ENCODE results near the gene TGFBR2. TPM values are rescaled to one million over a fixed set of nuclear protein-coding genes. Genes with fewer than 3 reads are reported as not detected.
A peak's percentile ranks its signal among the peaks of the same experiment; 100 is the strongest.

TGFBR2 gene
- total RNA-seq, 2 experiments from 2014 or later = 45.5 to 46.6 TPM

- no peaks in the 10 kb centered on the region for H3K36me3 Mint-ChIP-seq (ENCODE audit: low read depth)
- no peak for DNase-seq
- no peaks in the 10 kb centered on the region for H3K27me3 Mint-ChIP-seq
- H3K4me1 Mint-ChIP-seq = no peaks in the 10 kb centered on the region
- H3K9me3 Mint-ChIP-seq (ENCODE audit: low read depth) = no peaks in the 10 kb centered on the region
- ChIA-PET CTCF (no interaction called here), POLR2A (no interaction called here)
- ATAC-seq = no peak
- no peak overlapping the region for H3K27ac Mint-ChIP-seq
- intact Hi-C loops (cut with DNase I, micrococcal nuclease) = no loop called here
- H3K4me3 Mint-ChIP-seq = no peak overlapping the region
Measured at GRCh38 chr3:30585654-30586053, 20.7 kb upstream of the TGFBR2 start.

GRCh38 chr3:30586096-30586805 lies 20.1 kb upstream of the TGFBR2 start:
- POLR2A ChIA-PET = no interaction called here
- no peaks in the 10 kb centered on the region for H3K4me1 Mint-ChIP-seq

GRCh38 chr3:30586806-30587486 lies 19.5 kb upstream of the TGFBR2 start:
- DNase-seq (no peak), ATAC-seq (no peak)
- Mint-ChIP-seq H3K4me3 (no peak overlapping the region), H3K27me3 (no peaks in the 10 kb centered on the region), H3K36me3 (ENCODE audit: low read depth) (no peaks in the 10 kb centered on the region), H3K9me3 (ENCODE audit: low read depth) (no peaks in the 10 kb centered on the region), H3K27ac (no peak overlapping the region), H3K4me1 (no peaks in the 10 kb centered on the region)
- intact Hi-C loops (cut with DNase I, micrococcal nuclease) = no loop called here
- ChIA-PET POLR2A (no interaction called here), CTCF (interaction anchor here (0.9 kb wide), 1 partner anchor 268 kb away, joined by 3 read pairs; no protein-coding TSS in a partner anchor)

More at GRCh38 chr3:30586096-30586805, 20.1 kb upstream of the TGFBR2 start:
- Mint-ChIP-seq H3K27ac (no peak overlapping the region), H3K4me3 (no peak overlapping the region), H3K36me3 (ENCODE audit: low read depth) (no peaks in the 10 kb centered on the region), H3K9me3 (ENCODE audit: low read depth) (no peaks in the 10 kb centered on the region), H3K27me3 (no peaks in the 10 kb centered on the region)
- intact Hi-C loops (cut with DNase I, micrococcal nuclease) = no loop called here
- CTCF ChIA-PET = interaction anchor here (0.9 kb wide), 1 partner anchor 267 kb away, joined by 3 read pairs; no protein-coding TSS in a partner anchor
- no peak for ATAC-seq
- no peak for DNase-seq

GRCh38 chr3:30587904-30588303 lies 18.5 kb upstream of the TGFBR2 start:
- DNase-seq = no peak
- CTCF ChIA-PET = interaction anchor here (0.7 kb wide), 1 partner anchor 354 kb away, joined by 3 read pairs; no protein-coding TSS in a partner anchor
- no peaks in the 10 kb centered on the region for H3K4me1 Mint-ChIP-seq
- H3K27ac Mint-ChIP-seq = no peak overlapping the region
- POLR2A ChIA-PET = no interaction called here
- H3K36me3 Mint-ChIP-seq (ENCODE audit: low read depth) = no peaks in the 10 kb centered on the region
- intact Hi-C loops (cut with DNase I, micrococcal nuclease) = no loop called here
- no peaks in the 10 kb centered on the region for H3K9me3 Mint-ChIP-seq (ENCODE audit: low read depth)
- H3K4me3 Mint-ChIP-seq = no peak overlapping the region
- no peaks in the 10 kb centered on the region for H3K27me3 Mint-ChIP-seq
- no peak for ATAC-seq

DNA sequence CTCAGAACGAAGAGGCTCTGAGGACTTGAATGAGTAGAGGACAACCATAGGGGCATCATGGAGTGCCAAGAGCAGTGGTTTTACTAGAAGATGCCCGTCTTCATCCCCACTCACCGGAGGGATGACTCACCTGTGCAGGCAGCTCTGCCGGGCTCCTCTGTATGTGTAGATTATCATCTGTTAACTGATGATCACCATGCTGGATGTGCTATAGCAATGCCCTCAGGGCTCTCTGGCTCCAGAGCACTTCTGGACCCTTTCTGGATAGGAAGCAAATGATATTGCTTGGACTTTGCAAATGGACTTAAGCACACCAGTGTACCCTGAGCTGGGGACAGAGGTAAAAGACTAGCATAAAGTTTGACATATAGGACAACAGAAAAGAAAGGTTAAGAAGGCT lies 10.2 kb upstream of the TGFBR2 start:
- ChIA-PET POLR2A (no interaction called here), CTCF (interaction anchor here (0.7 kb wide), 1 partner anchor 30 kb away, joined by 3 read pairs; no protein-coding TSS in a partner anchor)
- Mint-ChIP-seq H3K4me3 (no peak overlapping the region), H3K36me3 (ENCODE audit: low read depth) (no peaks in the 10 kb centered on the region), H3K9me3 (ENCODE audit: low read depth) (peaks cover 4% of the 10 kb centered on the region), H3K27ac (no peak overlapping the region), H3K4me1 (peaks cover 34% of the 10 kb centered on the region), H3K27me3 (no peaks in the 10 kb centered on the region)
- DNase-seq = no peak
- no peak for ATAC-seq
- intact Hi-C loops (cut with DNase I, micrococcal nuclease) = no loop called here

GRCh38 chr3:30597131-30597768 lies 9.2 kb upstream of the TGFBR2 start:
- Mint-ChIP-seq H3K9me3 (ENCODE audit: low read depth) (peaks cover 7% of the 10 kb centered on the region), H3K36me3 (ENCODE audit: low read depth) (no peaks in the 10 kb centered on the region), H3K4me3 (no peak overlapping the region), H3K27ac (no peak overlapping the region), H3K27me3 (no peaks in the 10 kb centered on the region), H3K4me1 (peaks cover 39% of the 10 kb centered on the region)
- ChIA-PET POLR2A (no interaction called here), CTCF (no interaction called here)
- ATAC-seq (no peak), DNase-seq (no peak)
- intact Hi-C loops (cut with DNase I, micrococcal nuclease) = no loop called here

DNA sequence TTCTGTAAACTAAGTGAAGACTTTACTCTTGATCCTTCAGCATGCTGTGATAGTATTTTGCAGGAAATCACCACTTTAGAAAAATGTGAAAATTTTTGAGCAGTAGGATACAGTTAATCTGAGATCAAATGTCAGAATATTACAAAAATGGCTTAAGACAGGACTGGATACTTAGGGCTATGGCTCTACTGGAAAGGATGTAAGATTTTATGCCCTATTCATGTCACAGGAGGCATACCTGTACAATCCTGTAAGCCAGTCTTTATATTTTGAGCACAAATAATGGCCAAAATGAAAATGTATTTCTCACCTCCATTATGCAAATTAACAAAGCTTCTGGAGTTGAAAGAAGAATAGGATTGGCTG lies 8.6 kb upstream of the TGFBR2 start:
- no peak overlapping the region for H3K27ac Mint-ChIP-seq
- peaks cover 42% of the 10 kb centered on the region for H3K4me1 Mint-ChIP-seq
- no peaks in the 10 kb centered on the region for H3K27me3 Mint-ChIP-seq
- no peak for ATAC-seq
- intact Hi-C loops (cut with DNase I, micrococcal nuclease) = no loop called here
- POLR2A ChIA-PET = no interaction called here
- H3K9me3 Mint-ChIP-seq (ENCODE audit: low read depth) = peaks cover 7% of the 10 kb centered on the region
- CTCF ChIA-PET = no interaction called here
- H3K4me3 Mint-ChIP-seq = no peak overlapping the region
- H3K36me3 Mint-ChIP-seq (ENCODE audit: low read depth) = no peaks in the 10 kb centered on the region
- DNase-seq = no peak

DNA sequence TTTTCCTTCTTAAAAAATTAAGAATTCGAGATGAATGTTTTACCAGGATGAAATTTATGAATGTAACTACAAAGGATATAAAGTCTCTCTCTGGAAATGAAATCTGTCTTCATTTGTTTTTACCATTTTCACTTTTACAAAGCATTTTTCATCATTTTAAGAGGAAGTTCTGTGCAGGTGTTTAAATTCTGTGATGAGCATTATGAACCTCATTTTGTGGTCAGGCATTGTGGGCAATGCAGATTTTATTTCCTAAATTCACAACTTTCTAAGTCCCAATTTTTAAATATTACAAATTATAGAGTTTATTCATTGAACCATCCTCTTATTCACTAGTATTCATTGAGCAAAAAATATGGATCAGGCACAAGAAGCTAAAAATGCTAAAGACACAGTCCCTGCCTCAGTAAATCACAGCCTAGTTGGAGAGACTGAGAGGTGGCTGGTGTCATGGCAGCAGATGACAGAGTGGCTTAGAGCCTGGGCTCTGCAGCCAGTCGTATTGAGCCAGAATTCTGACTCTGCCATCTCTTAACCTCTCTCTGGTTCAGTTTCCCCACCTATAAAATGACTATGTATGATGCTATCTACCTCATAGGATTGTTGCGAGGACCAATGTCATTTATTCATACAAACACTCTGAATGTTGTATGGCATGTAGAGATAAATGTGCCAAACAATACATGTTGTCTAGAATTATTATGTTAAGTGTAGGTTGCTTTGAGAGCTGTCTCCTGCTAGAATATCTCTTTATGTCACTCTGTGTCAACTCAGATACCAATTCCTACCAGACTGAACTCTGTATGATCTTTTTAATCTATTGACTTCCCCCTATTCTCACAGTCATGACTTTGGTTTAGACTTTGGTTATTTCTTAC lies 7.5 kb upstream of the TGFBR2 start:
- Mint-ChIP-seq H3K27ac (peak overlapping the region; percentile 69), H3K4me3 (no peak overlapping the region), H3K4me1 (peaks cover 54% of the 10 kb centered on the region), H3K36me3 (ENCODE audit: low read depth) (no peaks in the 10 kb centered on the region), H3K9me3 (ENCODE audit: low read depth) (peaks cover 5% of the 10 kb centered on the region), H3K27me3 (no peaks in the 10 kb centered on the region)
- ChIA-PET POLR2A (no interaction called here), CTCF (no interaction called here)
- ATAC-seq = peak; percentile 93
- peak; percentile 54 for DNase-seq
- intact Hi-C loops (cut with DNase I, micrococcal nuclease) = no loop called here

GRCh38 chr3:30600572-30600971 lies 5.8 kb upstream of the TGFBR2 start:
- Mint-ChIP-seq H3K36me3 (ENCODE audit: low read depth) (no peaks in the 10 kb centered on the region), H3K4me1 (peaks cover 70% of the 10 kb centered on the region), H3K27ac (no peak overlapping the region), H3K9me3 (ENCODE audit: low read depth) (peaks cover 2% of the 10 kb centered on the region), H3K27me3 (no peaks in the 10 kb centered on the region), H3K4me3 (no peak overlapping the region)
- intact Hi-C loops (cut with DNase I, micrococcal nuclease) = no loop called here
- CTCF ChIA-PET = no interaction called here
- ATAC-seq (no peak), DNase-seq (no peak)
- POLR2A ChIA-PET = no interaction called here

- intact Hi-C loops (cut with DNase I, micrococcal nuclease) = no loop called here
- H3K36me3 Mint-ChIP-seq (ENCODE audit: low read depth) = peaks cover 5% of the 10 kb centered on the region
- no peak overlapping the region for H3K4me3 Mint-ChIP-seq
- ChIA-PET POLR2A (no interaction called here), CTCF (interaction anchor here (0.9 to 1.0 kb wide), 2 partner anchors 13 to 20 kb away, joined by 3 read pairs; no protein-coding TSS in a partner anchor)
- peak overlapping the region; percentile 42 for H3K27ac Mint-ChIP-seq
- no peaks in the 10 kb centered on the region for H3K27me3 Mint-ChIP-seq
- no peak for ATAC-seq
- H3K4me1 Mint-ChIP-seq = peaks cover 67% of the 10 kb centered on the region
- DNase-seq = no peak
- H3K9me3 Mint-ChIP-seq (ENCODE audit: low read depth) = peaks cover 2% of the 10 kb centered on the region
Measured at GRCh38 chr3:30602946-30603345, 3.5 kb upstream of the TGFBR2 start.

DNA sequence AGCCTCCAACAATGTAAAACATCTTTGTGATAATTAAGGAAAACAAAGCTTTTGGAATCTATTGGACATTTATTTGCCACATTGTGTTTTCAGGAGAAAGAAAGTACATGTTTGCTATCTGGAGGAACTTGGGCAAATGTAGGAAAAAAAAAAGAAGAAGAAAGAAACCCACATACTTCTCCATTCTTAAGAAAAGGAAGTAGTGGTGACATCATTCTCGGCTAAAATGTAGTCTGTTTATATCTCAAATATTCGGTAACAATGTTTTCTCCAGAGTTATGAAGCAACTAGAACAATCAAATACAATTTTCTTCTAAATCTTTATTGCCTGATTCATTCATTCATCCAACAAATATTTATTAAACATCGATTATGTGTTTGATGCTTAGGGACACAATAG lies 2.3 kb upstream of the TGFBR2 start:
- Mint-ChIP-seq H3K9me3 (ENCODE audit: low read depth) (peaks cover 2% of the 10 kb centered on the region), H3K4me3 (peak overlapping the region; percentile 99), H3K27me3 (no peaks in the 10 kb centered on the region), H3K4me1 (peaks cover 61% of the 10 kb centered on the region), H3K27ac (peak overlapping the region; percentile 95), H3K36me3 (ENCODE audit: low read depth) (peaks cover 16% of the 10 kb centered on the region)
- ATAC-seq (no peak), DNase-seq (no peak)
- CTCF ChIA-PET = interaction anchor here (0.7 kb wide), 1 partner anchor 1035 kb away, joined by 3 read pairs; no protein-coding TSS in a partner anchor
- POLR2A ChIA-PET = no interaction called here
- intact Hi-C loops (cut with DNase I, micrococcal nuclease) = no loop called here

All from activated CD4-positive, alpha-beta T cell treated with anti-CD3 and anti-CD28 coated beads for 36 hours (primary cell).